ENCODE data around the gene CLTCL1. TPM values are rescaled to one million over a fixed set of nuclear protein-coding genes. Genes with fewer than 3 reads are reported as not detected.

Gene CLTCL1
- total and polyA plus RNA-seq, 2 experiments from 2014 or later, result 6.6 to 15.1 TPM

- Histone ChIP-seq H3K4me3 (peak overlapping the region; percentile 69), H3F3A (replicated peaks; ENCODE audit: low read depth) (peaks cover 18% of the 10 kb centered on the region), H3K27me3 (ENCODE audit: insufficient read depth) (peaks cover 50% of the 10 kb centered on the region), H4K20me1 (replicated peaks; ENCODE audit: insufficient read depth) (peaks cover 7% of the 10 kb centered on the region), H3K27ac (ENCODE audit: low read depth) (no peak overlapping the region), H3K79me2 (replicated peaks; ENCODE audit: insufficient read depth) (peaks cover 20% of the 10 kb centered on the region), H3K4me1 (ENCODE audit: insufficient read depth) (peaks cover 13% of the 10 kb centered on the region), H3K9me2 (ENCODE audit: insufficient read depth) (no peaks in the 10 kb centered on the region), H3K36me3 (ENCODE audit: insufficient read depth) (no peaks in the 10 kb centered on the region), H2AFZ (peak overlapping the region; percentile 91), H3K4me2 (peak overlapping the region; percentile 94)
- Mint-ChIP-seq H3K27me3 (ENCODE audit: insufficient read depth, low read depth, poor library complexity) (peaks cover 68% of the 10 kb centered on the region), H3K4me1 (peaks cover 33% of the 10 kb centered on the region), H3K4me3 (peak overlapping the region; percentile 65), H3K9me3 (no peaks in the 10 kb centered on the region; the same call in 1 of the 3 replicates), H3K36me3 (ENCODE audit: low read depth) (peaks cover 11% of the 10 kb centered on the region; the same call in 2 of the 3 replicates), H3K27ac (no peak overlapping the region)
- peak; percentile 6; the same call in 2 of the 3 replicates for ATAC-seq
- no peak for DNase-seq (ENCODE audit: low spot score)
- TF ChIP-seq EZH2 (IDR thresholded peaks at IDR 0.05; ENCODE audit: low read depth, unreplicated experiment) (peak; percentile 79), ZNF462 (CRISPR knock-in tag; IDR thresholded peaks at IDR 0.05) (no peak)
Measured at GRCh38 chr22:19169002-19169946, 122.2 kb downstream of the CLTCL1 start.

Data from GM23338 (cell line).